H9 (cell line): Measurements from ENCODE around the gene VAV3. TPM values are rescaled to one million over a fixed set of nuclear protein-coding genes. Genes with fewer than 3 reads are reported as not detected.

ENCODE experiments used
- DNase-seq: peaks from one replicate; pipeline ENCODE4 v3.0.0-alpha.2; 2017
- H2AFZ ChIP-seq: one replicate; pipeline ENCODE4 v1.6.1; 2013; ENCODE audit warnings: mild to moderate bottlenecking, low read length, control low read depth, moderate library complexity
- H2AK5ac ChIP-seq: 2 replicates; pipeline ENCODE4 v1.6.1; 2013; ENCODE audit warnings: low read length, control low read depth, mixed read lengths; ENCODE audit not compliant: insufficient read length
- H2BK120ac ChIP-seq: one replicate; pipeline ENCODE4 v1.6.1; 2013; ENCODE audit warnings: low read depth, mild to moderate bottlenecking, low read length, control low read depth, inconsistent platforms; ENCODE audit not compliant: poor library complexity, severe bottlenecking
- H2BK12ac ChIP-seq: 2 replicates; pipeline ENCODE4 v1.6.1; 2013; ENCODE audit warnings: low read length, control low read depth, mixed read lengths, low read depth; ENCODE audit not compliant: insufficient read length
- H2BK15ac ChIP-seq: 2 replicates; pipeline ENCODE4 v1.6.1; 2013; ENCODE audit warnings: low read depth, low read length, control low read depth
- H2BK20ac ChIP-seq: one replicate; pipeline ENCODE4 v1.6.1; 2013; ENCODE audit warnings: low read depth, mild to moderate bottlenecking, low read length, control low read depth, inconsistent platforms; ENCODE audit not compliant: poor library complexity, severe bottlenecking
- H2BK5ac ChIP-seq: 2 replicates; pipeline ENCODE4 v1.6.1; 2013; ENCODE audit warnings: low read length, control low read depth, mixed read lengths; ENCODE audit not compliant: insufficient read length
- H3K14ac ChIP-seq: 2 replicates; pipeline ENCODE4 v1.6.1; 2013; ENCODE audit warnings: low read length, control low read depth; ENCODE audit not compliant: insufficient read depth
- H3K18ac ChIP-seq: 2 replicates; pipeline ENCODE4 v1.6.1; 2013; ENCODE audit warnings: low read depth, mild to moderate bottlenecking, mixed read lengths, low read length, control low read depth; ENCODE audit not compliant: insufficient read length
- H3K23ac ChIP-seq: 2 replicates; pipeline ENCODE4 v1.6.1; 2013; ENCODE audit warnings: low read length, control low read depth, mixed read lengths, low read depth; ENCODE audit not compliant: insufficient read length
- H3K23me2 ChIP-seq: 2 replicates; pipeline ENCODE4 v1.6.1; 2013; ENCODE audit warnings: low read depth, mild to moderate bottlenecking, mixed read lengths, low read length, control low read depth; ENCODE audit not compliant: insufficient read length, poor library complexity, severe bottlenecking
- H3K27ac ChIP-seq: 2 replicates; pipeline ENCODE4 v1.5.1; 2013; ENCODE audit warnings: low read length, control low read depth, mixed read lengths, low read depth; ENCODE audit not compliant: insufficient read length
- H3K27me3 ChIP-seq: 2 replicates; pipeline ENCODE4 v1.6.1; 2013; ENCODE audit warnings: low read length, control low read depth, inconsistent platforms; ENCODE audit not compliant: insufficient read depth
- H3K4ac ChIP-seq: 2 replicates; pipeline ENCODE4 v1.6.1; 2013; ENCODE audit warnings: low read depth, mild to moderate bottlenecking, control low read depth, inconsistent platforms, low read length, moderate library complexity
- H3K4me1 ChIP-seq: 2 replicates; pipeline ENCODE4 v1.6.1; 2013; ENCODE audit warnings: low read length, control low read depth, inconsistent platforms; ENCODE audit not compliant: insufficient read depth
- H3K4me2 ChIP-seq: 2 replicates; pipeline ENCODE4 v1.6.1; 2013; ENCODE audit warnings: low read length, control low read depth, mixed read lengths; ENCODE audit not compliant: insufficient read length, insufficient read depth
- H3K56ac ChIP-seq: 2 replicates; pipeline ENCODE4 v1.6.1; 2013; ENCODE audit warnings: low read depth, mild to moderate bottlenecking, mixed read lengths, low read length, control low read depth; ENCODE audit not compliant: insufficient read length
- H3K79me1 ChIP-seq: 2 replicates; pipeline ENCODE4 v1.6.1; 2013; ENCODE audit warnings: low read depth, mild to moderate bottlenecking, moderate library complexity, low read length, control low read depth, inconsistent platforms; ENCODE audit not compliant: insufficient read depth, poor library complexity, severe bottlenecking
- H3K79me2 ChIP-seq: 2 replicates; pipeline ENCODE4 v1.6.1; 2013; ENCODE audit warnings: low read length, control low read depth, inconsistent platforms; ENCODE audit not compliant: insufficient read depth
- H3K9ac ChIP-seq: 2 replicates; pipeline ENCODE4 v1.6.1; 2013; ENCODE audit warnings: low read length, control low read depth, mixed read lengths; ENCODE audit not compliant: insufficient read length; ENCODE audit errors: extremely low read depth
- H3K9me3 ChIP-seq: one replicate; pipeline ENCODE4 v1.6.1; 2013; ENCODE audit warnings: low read depth, low read length, inconsistent platforms; ENCODE audit not compliant: control insufficient read depth
- H3T11ph ChIP-seq: one replicate; pipeline ENCODE4 v1.6.1; 2013; ENCODE audit warnings: mild to moderate bottlenecking, low read length, control low read depth, inconsistent platforms
- H4K20me1 ChIP-seq: one replicate; pipeline ENCODE4 v1.6.1; 2013; ENCODE audit not compliant: control insufficient read depth, insufficient read length, insufficient read depth
- H4K5ac ChIP-seq: 2 replicates; pipeline ENCODE4 v1.6.1; 2013; ENCODE audit warnings: low read depth, mild to moderate bottlenecking, mixed read lengths, low read length, control low read depth; ENCODE audit not compliant: insufficient read length
- H4K8ac ChIP-seq: replicated peaks from 2 replicates; pipeline ENCODE4 v1.6.1; 2013; ENCODE audit warnings: low read length, control low read depth, mixed read lengths, low read depth; ENCODE audit not compliant: insufficient read length
- H4K91ac ChIP-seq: 2 replicates; pipeline ENCODE4 v1.6.1; 2013; ENCODE audit warnings: low read depth, mild to moderate bottlenecking, moderate library complexity, mixed read lengths, low read length, control low read depth; ENCODE audit not compliant: insufficient read length
- H3K27ac Mint-ChIP-seq, 3 experiments: 2 replicates in 2 of 3; 3 replicates in 1 of 3; pipeline ENCODE4 v1.8.0; 2020 to 2021; ENCODE audit warnings: mixed read lengths in 3 of 3, mild to moderate bottlenecking in 1 of 3, moderate library complexity in 1 of 3
- H3K27me3 Mint-ChIP-seq: 2 replicates; pipeline ENCODE4 v1.8.0; 2021; ENCODE audit warnings: low read depth, mild to moderate bottlenecking, moderate library complexity, mixed read lengths
- H3K36me3 Mint-ChIP-seq, 3 experiments: 2 replicates in 2 of 3; 3 replicates in 1 of 3; pipeline ENCODE4 v1.8.0; 2020 to 2021; ENCODE audit warnings: low read depth in 3 of 3, mixed read lengths in 3 of 3; ENCODE audit not compliant: insufficient read depth in 1 of 3
- H3K4me1 Mint-ChIP-seq, 2 experiments: 2 replicates each; pipeline ENCODE4 v1.8.0; 2020; ENCODE audit warnings: mixed read lengths in 2 of 2
- H3K4me3 Mint-ChIP-seq, 2 experiments: 2 replicates in 1 of 2; 3 replicates in 1 of 2; pipeline ENCODE4 v1.8.0; 2020 to 2021; ENCODE audit warnings: mild to moderate bottlenecking in 2 of 2, mixed read lengths in 2 of 2, moderate library complexity in 1 of 2
- H3K9me3 Mint-ChIP-seq, 2 experiments: 2 replicates in 1 of 2; 3 replicates in 1 of 2; pipeline ENCODE4 v1.8.0; 2020; ENCODE audit warnings: mild to moderate bottlenecking in 2 of 2, mixed read lengths in 2 of 2, moderate library complexity in 1 of 2
- CTCF ChIP-seq: fragments of 200-600 bp; sonication (generic); conservative IDR thresholded peaks from 3 replicates; pipeline ENCODE4 v1.8.0; 2021; ENCODE audit warnings: antibody characterized with exemption, mild to moderate bottlenecking
- WGBS: extraction: QIAGEN DNeasy Blood & Tissue Kit; methylation state at CpG from one replicate; pipeline ENCODE4 v1.1.7; 2013; ENCODE audit warnings: missing lambda C conversion rate, low lambda C conversion rate, mixed read lengths; ENCODE audit not compliant: insufficient read length; ENCODE audit errors: extremely low coverage; 5-methylcytosine and 5-hydroxymethylcytosine counted together
- total RNA-seq: library from RNA; stranded (reverse); gene quantifications from 2 replicates; pipeline ENCODE4 v1.2.1, GENCODE V29; 2021

Gene VAV3
- total RNA-seq, 1 experiment from 2014 or later, result 5.1 TPM

- H4K91ac ChIP-seq, result no peak overlapping the region
- TF ChIP-seq CTCF, result no peak
- H2AK5ac ChIP-seq, result no peak overlapping the region
- H3K4me1 ChIP-seq, result no peaks in the 10 kb centered on the region
- H3T11ph ChIP-seq, result no peak overlapping the region
- H3K4me3 Mint-ChIP-seq, result no peak overlapping the region
- no peak overlapping the region for H4K5ac ChIP-seq
- no peak overlapping the region for H2BK5ac ChIP-seq
- no peak overlapping the region for H3K14ac ChIP-seq
- no CpG with 5 or more reads among the region's 2 CpGs for WGBS
- H3K27ac Mint-ChIP-seq, result no peak overlapping the region
- no peak overlapping the region for H3K56ac ChIP-seq
- H2BK20ac ChIP-seq, result no peak overlapping the region
- H2AFZ ChIP-seq, result no peak overlapping the region
- no peak for DNase-seq
- no peak overlapping the region for H3K18ac ChIP-seq
- no peaks in the 10 kb centered on the region for H3K79me1 ChIP-seq
- no peaks in the 10 kb centered on the region for H3K79me2 ChIP-seq
- no peaks in the 10 kb centered on the region for H3K27me3 ChIP-seq
- no peaks in the 10 kb centered on the region for H3K9me3 ChIP-seq
- H2BK15ac ChIP-seq, result no peak overlapping the region
- no peak overlapping the region for H3K23ac ChIP-seq
- no peaks in the 10 kb centered on the region for H3K9me3 Mint-ChIP-seq
- H4K8ac ChIP-seq, result no peak overlapping the region
- no peaks in the 10 kb centered on the region for H4K20me1 ChIP-seq
- no peaks in the 10 kb centered on the region for H3K36me3 Mint-ChIP-seq
- no peaks in the 10 kb centered on the region for H3K23me2 ChIP-seq
- no peak overlapping the region for H2BK12ac ChIP-seq
- peaks cover 10 to 11% of the 10 kb centered on the region in 2 experiments for H3K4me1 Mint-ChIP-seq
- no peak overlapping the region for H2BK120ac ChIP-seq
- no peak overlapping the region for H3K4me2 ChIP-seq
- no peak overlapping the region for H3K4ac ChIP-seq
- H3K9ac ChIP-seq, result no peak overlapping the region
- no peaks in the 10 kb centered on the region for H3K27me3 Mint-ChIP-seq
- H3K27ac ChIP-seq, result no peak overlapping the region
Observed at GRCh38 chr1:107545056-107545577, 419.9 kb downstream of the VAV3 start.
